LNCaP clone FGC (cell line): Measurements from ENCODE around the gene GRIA3.
"Not testable (repeated sequence)": the region's sequence is repeated elsewhere in the genome, so short reads cannot be mapped to it uniquely, and the experiment has no call there.

Source experiments
- DNase-seq: peaks from one replicate; pipeline ENCODE4 v3.0.0-alpha.2; 2011; ENCODE audit warnings: low read depth
- H3K4me3 ChIP-seq: 2 replicates; pipeline ENCODE4 v1.5.1; 2011; ENCODE audit warnings: mild to moderate bottlenecking, low read depth, low read length, control low read depth
- CTCF ChIP-seq: IDR thresholded peaks from 2 replicates; pipeline ENCODE4 v1.5.1; 2012; ENCODE audit warnings: mild to moderate bottlenecking; ENCODE audit not compliant: control insufficient read depth, insufficient read depth; ENCODE audit errors: extremely low read depth

GRIA3 gene

GRCh38 chrX:123277821-123278220 lies 93.7 kb downstream of the GRIA3 start:
- no peak for DNase-seq
- no peak overlapping the region for H3K4me3 ChIP-seq
- TF ChIP-seq CTCF: no peak

- TF ChIP-seq CTCF: no peak
These were observed 98.2 kb downstream of the GRIA3 start for GRCh38 chrX:123282241-123282640.

GRCh38 chrX:123283407-123283806 lies 99.3 kb downstream of the GRIA3 start:
- DNase-seq: not testable (repeated sequence)

More at GRCh38 chrX:123282241-123282640, 98.2 kb downstream of the GRIA3 start:
- no peak for DNase-seq
- no peak overlapping the region for H3K4me3 ChIP-seq

GRCh38 chrX:123291623-123292022 lies 107.5 kb downstream of the GRIA3 start:
- H3K4me3 ChIP-seq: no peak overlapping the region
- peak; percentile 22 for DNase-seq
- TF ChIP-seq CTCF: no peak

More at GRCh38 chrX:123283407-123283806, 99.3 kb downstream of the GRIA3 start:
- not testable (repeated sequence) for H3K4me3 ChIP-seq

- TF ChIP-seq CTCF: no peak
- DNase-seq: no peak
- no peak overlapping the region for H3K4me3 ChIP-seq
These were observed 113.9 kb downstream of the GRIA3 start for GRCh38 chrX:123298026-123298425.

GRCh38 chrX:123303429-123303828 lies 119.4 kb downstream of the GRIA3 start:
- TF ChIP-seq CTCF: no peak
- no peak overlapping the region for H3K4me3 ChIP-seq
- no peak for DNase-seq

GRCh38 chrX:123308658-123309057 lies 124.6 kb downstream of the GRIA3 start:
- no peak for TF ChIP-seq CTCF
- no peak for DNase-seq
- no peak overlapping the region for H3K4me3 ChIP-seq
